Measurements from ENCODE around the gene USHBP1.

GRCh38 chr19:17227798-17228367 lies 36.7 kb downstream of the USHBP1 start:
- no peak for TF ChIP-seq POLR2AphosphoS5 (IDR thresholded peaks at IDR 0.05; ENCODE audit: borderline replicate concordance, low read depth, low read length)
- no peak for TF ChIP-seq EZH2 (IDR thresholded peaks at IDR 0.05)
- no peak for TF ChIP-seq FOXP2 (optimal IDR thresholded peaks at IDR 0.05; ENCODE audit: control extremely low read depth, extremely low read length, insufficient read depth)
